Neural progenitor cell (in vitro differentiated cells): Measurements from ENCODE around the gene SLX1A. TPM values are rescaled to one million over a fixed set of nuclear protein-coding genes. Genes with fewer than 3 reads are reported as not detected.
A peak's percentile ranks its signal among the peaks of the same experiment; 100 is the strongest.

Source experiments
- DNase-seq: peaks from one replicate; pipeline ENCODE4 v3.0.0-alpha.2; 2016; ENCODE audit warnings: low spot score
- H2AFZ ChIP-seq: fragments of 200-600 bp; sonication (generic); replicated peaks from 2 replicates; pipeline ENCODE4 v1.6.1; 2016; ENCODE audit warnings: antibody characterized with exemption
- H3F3A ChIP-seq: fragments of 200-600 bp; sonication (generic); 2 replicates; pipeline ENCODE4 v1.6.1; 2016; ENCODE audit warnings: antibody characterized with exemption, low read depth
- H3K27ac ChIP-seq: fragments of 200-600 bp; sonication (generic); 2 replicates; pipeline ENCODE4 v1.5.1; 2016; ENCODE audit warnings: mild to moderate bottlenecking
- H3K27me3 ChIP-seq: fragments of 200-600 bp; sonication (generic); 2 replicates; pipeline ENCODE4 v1.6.1; 2016; ENCODE audit warnings: mild to moderate bottlenecking, moderate library complexity
- H3K36me3 ChIP-seq: fragments of 200-600 bp; sonication (generic); 2 replicates; pipeline ENCODE4 v1.5.1; 2016
- H3K4me1 ChIP-seq: fragments of 200-600 bp; sonication (generic); 2 replicates; pipeline ENCODE4 v1.6.1; 2016; ENCODE audit warnings: mixed run types
- H3K4me2 ChIP-seq: fragments of 200-600 bp; sonication (generic); 2 replicates; pipeline ENCODE4 v1.6.1; 2016
- H3K4me3 ChIP-seq: fragments of 200-600 bp; sonication (generic); 2 replicates; pipeline ENCODE4 v1.5.1; 2016
- H3K79me2 ChIP-seq: fragments of 200-600 bp; sonication (generic); 2 replicates; pipeline ENCODE4 v1.6.1; 2016; ENCODE audit warnings: low read depth
- H3K9ac ChIP-seq: fragments of 200-600 bp; sonication (generic); 2 replicates; pipeline ENCODE4 v1.6.1; 2016
- H3K9me3 ChIP-seq: fragments of 200-600 bp; sonication (generic); 2 replicates; pipeline ENCODE4 v1.5.1; 2016; ENCODE audit warnings: low read depth
- H4K20me1 ChIP-seq: fragments of 200-600 bp; sonication (generic); 2 replicates; pipeline ENCODE4 v1.6.1; 2016; ENCODE audit warnings: low read depth
- H3K27ac Mint-ChIP-seq: 3 replicates; pipeline ENCODE4 v1.8.0; 2021; ENCODE audit warnings: mixed read lengths
- H3K27me3 Mint-ChIP-seq: 2 replicates; pipeline ENCODE4 v1.8.0; 2022; ENCODE audit warnings: low read depth, mild to moderate bottlenecking, inconsistent platforms, moderate library complexity, mixed read lengths; ENCODE audit not compliant: insufficient read depth
- H3K36me3 Mint-ChIP-seq: 3 replicates; pipeline ENCODE4 v1.8.0; 2021; ENCODE audit warnings: mixed read lengths
- H3K4me1 Mint-ChIP-seq: 3 replicates; pipeline ENCODE4 v1.8.0; 2021; ENCODE audit warnings: mixed read lengths
- H3K4me3 Mint-ChIP-seq: 3 replicates; pipeline ENCODE4 v1.8.0; 2021; ENCODE audit warnings: mild to moderate bottlenecking, moderate library complexity, mixed read lengths
- H3K9me3 Mint-ChIP-seq: 3 replicates; pipeline ENCODE4 v1.8.0; 2020; ENCODE audit warnings: mixed read lengths
- CTCF ChIP-seq: fragments of 200-600 bp; sonication (generic); IDR thresholded peaks from 2 replicates; pipeline ENCODE4 v1.5.1; 2017; ENCODE audit warnings: antibody characterized with exemption, mild to moderate bottlenecking
- EZH2 ChIP-seq: fragments of 200-600 bp; sonication (generic); IDR thresholded peaks from 2 replicates; pipeline ENCODE4 v1.6.1; 2017; ENCODE audit warnings: antibody characterized with exemption, mild to moderate bottlenecking, moderate library complexity
- EZH2phosphoT487 ChIP-seq: fragments of 200-600 bp; sonication (generic); IDR thresholded peaks from 2 replicates; pipeline ENCODE4 v1.6.1; 2017; ENCODE audit warnings: antibody characterized with exemption
- total RNA-seq: library from RNA; depleted of rRNA; stranded (reverse); fragments of >200 nt; gene quantifications from 2 replicates; pipeline ENCODE4 v1.2.3, GENCODE V29; 2015; ENCODE audit warnings: low replicate concordance

SLX1A gene
- total RNA-seq, 1 donor from 2014 or later, result 10.4 TPM

- no peak overlapping the region for H3K27ac ChIP-seq
- Mint-ChIP-seq H3K4me3 (no peak overlapping the region), H3K27ac (peak overlapping the region; percentile 39), H3K27me3 (peaks cover 8% of the 10 kb centered on the region), H3K36me3 (no peaks in the 10 kb centered on the region), H3K4me1 (peaks cover 11% of the 10 kb centered on the region), H3K9me3 (no peaks in the 10 kb centered on the region)
- H3K4me2 ChIP-seq, result no peak overlapping the region
- H3K79me2 ChIP-seq, result no peaks in the 10 kb centered on the region
- no peak overlapping the region for H3K9ac ChIP-seq
- H3K36me3 ChIP-seq, result no peaks in the 10 kb centered on the region
- H3F3A ChIP-seq, result peaks cover 14% of the 10 kb centered on the region
- H4K20me1 ChIP-seq, result peaks cover 7% of the 10 kb centered on the region
- H3K4me1 ChIP-seq, result peaks cover 2% of the 10 kb centered on the region
- H3K4me3 ChIP-seq, result no peak overlapping the region
- no peak for DNase-seq
- TF ChIP-seq EZH2phosphoT487 (no peak), EZH2 (no peak), CTCF (no peak)
- H2AFZ ChIP-seq, result no peak overlapping the region
- no peaks in the 10 kb centered on the region for H3K9me3 ChIP-seq
- H3K27me3 ChIP-seq, result peaks cover 41% of the 10 kb centered on the region
These were observed 12.9 kb upstream of the SLX1A start for GRCh38 chr16:30180741-30181140.

GRCh38 chr16:30183233-30184095, 10.2 kb upstream of the SLX1A start, which contains the start of gene CORO1A:
Gene CORO1A, plus strand, starts transcription at chr16:30183602. Its CDS starts 1,608 bp downstream, at chr16:30185210.
- Histone ChIP-seq H3K4me2 (peak within 1 kb of the TSS; percentile 94), H4K20me1 (peaks cover 9% of the 10 kb centered on the region), H3K36me3 (no peaks in the 10 kb centered on the region), H3K27ac (no peak within 1 kb of the TSS), H3K9ac (no peak within 1 kb of the TSS), H3K4me3 (peak within 1 kb of the TSS; percentile 67), H3K79me2 (no peaks in the 10 kb centered on the region), H3F3A (peaks cover 10% of the 10 kb centered on the region), H3K4me1 (peaks cover 2% of the 10 kb centered on the region), H2AFZ (peak within 1 kb of the TSS; percentile 99), H3K9me3 (no peaks in the 10 kb centered on the region), H3K27me3 (peaks cover 41% of the 10 kb centered on the region)
- no peak for TF ChIP-seq CTCF
- no peak for TF ChIP-seq EZH2phosphoT487
- no peak for TF ChIP-seq EZH2
- no peak within 1 kb of the TSS for H3K27ac Mint-ChIP-seq
- H3K27me3 Mint-ChIP-seq, result peaks cover 10% of the 10 kb centered on the region
- H3K4me1 Mint-ChIP-seq, result peaks cover 11% of the 10 kb centered on the region
- H3K4me3 Mint-ChIP-seq, result peak within 1 kb of the TSS; percentile 85
- no peaks in the 10 kb centered on the region for H3K36me3 Mint-ChIP-seq
- DNase-seq, result peak; percentile 92
- no peaks in the 10 kb centered on the region for H3K9me3 Mint-ChIP-seq

- peak overlapping the region; percentile 67 for H3K4me3 ChIP-seq
These were observed 9.4 kb upstream of the SLX1A start for GRCh38 chr16:30184096-30184890.

More at GRCh38 chr16:30184096-30184890, 9.4 kb upstream of the SLX1A start:
- H3K9me3 Mint-ChIP-seq, result no peaks in the 10 kb centered on the region
- H3K4me1 Mint-ChIP-seq, result peaks cover 11% of the 10 kb centered on the region
- no peaks in the 10 kb centered on the region for H3K79me2 ChIP-seq
- peaks cover 10% of the 10 kb centered on the region for H3F3A ChIP-seq
- peaks cover 10% of the 10 kb centered on the region for H3K27me3 Mint-ChIP-seq
- H2AFZ ChIP-seq, result no peak overlapping the region
- H3K27ac Mint-ChIP-seq, result no peak overlapping the region
- peaks cover 2% of the 10 kb centered on the region for H3K4me1 ChIP-seq
- peaks cover 41% of the 10 kb centered on the region for H3K27me3 ChIP-seq
- peaks cover 9% of the 10 kb centered on the region for H4K20me1 ChIP-seq
- no peak for TF ChIP-seq CTCF
- TF ChIP-seq EZH2, result no peak
- TF ChIP-seq EZH2phosphoT487, result no peak
- no peak overlapping the region for H3K9ac ChIP-seq
- H3K9me3 ChIP-seq, result no peaks in the 10 kb centered on the region
- no peaks in the 10 kb centered on the region for H3K36me3 Mint-ChIP-seq
- H3K4me2 ChIP-seq, result peak overlapping the region; percentile 94
- DNase-seq, result no peak
- peak overlapping the region; percentile 77 for H3K4me3 Mint-ChIP-seq
- H3K27ac ChIP-seq, result no peak overlapping the region
- H3K36me3 ChIP-seq, result no peaks in the 10 kb centered on the region
